SK-N-SH treated with all-trans-retinoic acid at 6 μM for 48 hours (cell line): ENCODE data around the gene PHF23.

Experiments
- ARNTL ChIP-seq: fragments of 450-650 bp; formaldehyde crosslinking; IDR thresholded peaks from 2 replicates; pipeline ENCODE4 v1.5.0; 2020; ENCODE audit warnings: low read depth, mild to moderate bottlenecking, moderate library complexity, borderline replicate concordance
- CSDC2 ChIP-seq: fragments of 250-450 bp; sonication (Bioruptor Pico); IDR thresholded peaks from 2 replicates; pipeline ENCODE4 v1.5.0; 2020; ENCODE audit warnings: mild to moderate bottlenecking, moderate library complexity
- ISL1 ChIP-seq: fragments of 250-450 bp; sonication (Bioruptor Pico); IDR thresholded peaks from 2 replicates; pipeline ENCODE4 v2.1.2; 2022; ENCODE audit warnings: mild to moderate bottlenecking, moderate library complexity
- PPARA ChIP-seq: fragments of 250-450 bp; sonication (Bioruptor Pico); IDR thresholded peaks from 2 replicates; pipeline ENCODE4 v1.5.0; 2020; ENCODE audit warnings: mild to moderate bottlenecking, borderline replicate concordance
- RARB ChIP-seq: fragments of 250-450 bp; sonication (Bioruptor Pico); IDR thresholded peaks from 2 replicates; pipeline ENCODE4 v1.8.0; 2021; ENCODE audit warnings: mild to moderate bottlenecking, moderate library complexity
- SNAI2 ChIP-seq: fragments of 250-450 bp; sonication (Bioruptor Pico); IDR thresholded peaks from 2 replicates; pipeline ENCODE4 v1.5.0; 2020; ENCODE audit warnings: mild to moderate bottlenecking, moderate library complexity
- TOX ChIP-seq: fragments of 250-450 bp; sonication (Bioruptor Pico); IDR thresholded peaks from 2 replicates; pipeline ENCODE4 v1.8.0; 2021; ENCODE audit warnings: mild to moderate bottlenecking, moderate library complexity, borderline replicate concordance
- ZNF565 ChIP-seq: fragments of 450-650 bp; formaldehyde crosslinking; conservative IDR thresholded peaks from 2 replicates; pipeline ENCODE4 v1.5.0; 2020; ENCODE audit warnings: low read depth, mild to moderate bottlenecking, moderate library complexity
- TF ChIP-seq, protein P1 (sequence below): fragments of 250-450 bp; sonication (Bioruptor Pico); IDR thresholded peaks from 2 replicates; pipeline ENCODE4 v1.8.0; 2020; ENCODE audit warnings: mild to moderate bottlenecking, moderate library complexity, borderline replicate concordance

GRCh38 chr17:7223375-7223774 is 15.9 kb downstream of the PHF23 start:
- TF ChIP-seq RARB (CRISPR knock-in tag): no peak
- TF ChIP-seq ARNTL (CRISPR knock-in tag): no peak
- no peak for TF ChIP-seq TOX (CRISPR knock-in tag)
- no peak for TF ChIP-seq ZNF565 (CRISPR knock-in tag)
- TF ChIP-seq, protein P1, sequence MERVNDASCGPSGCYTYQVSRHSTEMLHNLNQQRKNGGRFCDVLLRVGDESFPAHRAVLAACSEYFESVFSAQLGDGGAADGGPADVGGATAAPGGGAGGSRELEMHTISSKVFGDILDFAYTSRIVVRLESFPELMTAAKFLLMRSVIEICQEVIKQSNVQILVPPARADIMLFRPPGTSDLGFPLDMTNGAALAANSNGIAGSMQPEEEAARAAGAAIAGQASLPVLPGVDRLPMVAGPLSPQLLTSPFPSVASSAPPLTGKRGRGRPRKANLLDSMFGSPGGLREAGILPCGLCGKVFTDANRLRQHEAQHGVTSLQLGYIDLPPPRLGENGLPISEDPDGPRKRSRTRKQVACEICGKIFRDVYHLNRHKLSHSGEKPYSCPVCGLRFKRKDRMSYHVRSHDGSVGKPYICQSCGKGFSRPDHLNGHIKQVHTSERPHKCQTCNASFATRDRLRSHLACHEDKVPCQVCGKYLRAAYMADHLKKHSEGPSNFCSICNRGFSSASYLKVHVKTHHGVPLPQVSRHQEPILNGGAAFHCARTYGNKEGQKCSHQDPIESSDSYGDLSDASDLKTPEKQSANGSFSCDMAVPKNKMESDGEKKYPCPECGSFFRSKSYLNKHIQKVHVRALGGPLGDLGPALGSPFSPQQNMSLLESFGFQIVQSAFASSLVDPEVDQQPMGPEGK (CRISPR knock-in tag): no peak
- no peak for TF ChIP-seq ISL1 (CRISPR knock-in tag)
- no peak for TF ChIP-seq CSDC2 (CRISPR knock-in tag)
- no peak for TF ChIP-seq PPARA
- TF ChIP-seq SNAI2 (CRISPR knock-in tag): no peak
